ENCODE measurements around the gene PLAGL2.

The PLAGL2 gene

GRCh38 chr20:32231245-32231644 lies 23.7 kb upstream of the PLAGL2 start:
- FAIRE-seq, result no peak

DNA sequence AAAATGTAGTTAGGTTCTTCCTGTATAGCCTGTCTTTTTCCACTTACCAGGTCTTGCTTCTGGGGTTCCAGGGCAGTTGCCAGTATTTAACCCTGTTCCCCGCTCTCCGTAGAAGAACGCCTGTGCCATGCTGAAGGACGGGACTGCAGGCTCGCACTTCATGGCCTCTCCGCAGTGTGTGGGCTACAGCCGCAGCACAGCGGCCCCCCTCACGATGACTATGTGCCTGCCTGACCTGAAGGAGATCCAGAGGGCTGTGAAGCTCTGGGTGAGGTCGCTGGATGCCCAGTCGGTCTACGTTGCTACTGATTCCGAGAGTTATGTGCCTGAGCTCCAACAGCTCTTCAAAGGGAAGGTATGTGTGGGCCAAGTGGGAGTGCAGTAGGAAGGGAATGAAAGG lies 23.2 kb upstream of the PLAGL2 start:
- no peak for FAIRE-seq

DNA sequence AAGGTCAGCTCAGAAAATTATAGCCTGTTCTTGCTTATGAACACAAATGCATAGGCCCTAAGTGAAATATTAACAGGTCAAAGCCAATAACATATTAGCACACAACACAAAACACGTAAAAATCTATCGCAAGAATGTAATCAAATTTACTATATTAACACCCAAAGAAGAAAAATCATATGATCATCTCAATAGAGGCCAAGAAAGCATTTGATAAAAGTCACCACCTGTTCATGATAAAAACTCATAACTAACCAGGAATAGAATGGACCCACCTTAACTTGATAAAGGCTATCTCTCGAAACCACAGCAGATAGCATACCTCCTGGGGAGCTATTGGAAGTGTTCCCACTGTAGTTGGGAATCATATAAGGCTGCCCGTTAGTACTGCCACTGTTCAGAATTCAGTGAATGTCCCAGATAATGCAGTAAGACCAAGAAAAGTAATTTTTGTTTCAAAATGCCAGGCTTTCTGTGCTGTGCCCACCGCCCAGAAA lies 21.8 kb upstream of the PLAGL2 start:
- FAIRE-seq, result no peak

GRCh38 chr20:32227744-32228688 lies 20.5 kb upstream of the PLAGL2 start:
- FAIRE-seq, result no peak

DNA sequence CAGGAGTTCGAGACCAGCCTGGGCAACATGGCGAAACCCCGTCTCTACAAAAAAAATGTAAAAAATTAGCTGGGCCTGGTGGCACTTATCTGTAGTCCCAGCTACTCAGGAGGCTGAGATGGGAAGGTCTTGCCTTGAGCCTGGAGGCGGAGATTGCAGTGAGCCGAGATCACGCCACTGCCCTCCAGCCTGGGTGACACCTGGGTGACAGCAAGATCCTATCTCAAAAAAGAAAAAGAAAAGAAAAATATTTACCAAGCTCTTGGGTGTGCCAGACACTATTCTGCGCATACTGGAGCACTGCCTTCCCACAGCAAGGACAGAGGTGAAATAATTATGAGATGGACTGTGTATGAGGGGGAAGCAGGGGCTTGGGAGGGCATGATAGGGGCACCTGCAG lies 19.8 kb upstream of the PLAGL2 start:
- FAIRE-seq, result no peak

DNA sequence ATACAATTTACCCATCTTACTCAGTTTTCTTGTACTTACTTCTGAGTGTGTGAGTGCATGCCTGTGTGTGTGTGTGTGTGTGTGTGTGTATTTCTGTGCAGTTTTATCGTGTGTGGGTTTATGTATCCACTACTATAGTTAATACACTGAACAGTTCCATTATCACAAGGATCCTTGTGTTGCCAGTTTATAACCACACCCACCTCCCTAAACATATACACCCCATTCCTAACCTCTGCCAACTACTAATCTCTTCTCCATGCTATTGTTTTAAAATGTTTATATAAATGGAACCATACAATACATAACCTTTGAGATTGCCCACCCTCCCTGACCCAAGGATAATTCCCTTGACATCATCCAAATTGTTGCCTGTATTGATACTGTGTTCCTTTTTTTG lies 18.8 kb upstream of the PLAGL2 start:
- FAIRE-seq, result no peak

- FAIRE-seq, result no peak
Observed at GRCh38 chr20:32224463-32224862, 16.9 kb upstream of the PLAGL2 start.

DNA sequence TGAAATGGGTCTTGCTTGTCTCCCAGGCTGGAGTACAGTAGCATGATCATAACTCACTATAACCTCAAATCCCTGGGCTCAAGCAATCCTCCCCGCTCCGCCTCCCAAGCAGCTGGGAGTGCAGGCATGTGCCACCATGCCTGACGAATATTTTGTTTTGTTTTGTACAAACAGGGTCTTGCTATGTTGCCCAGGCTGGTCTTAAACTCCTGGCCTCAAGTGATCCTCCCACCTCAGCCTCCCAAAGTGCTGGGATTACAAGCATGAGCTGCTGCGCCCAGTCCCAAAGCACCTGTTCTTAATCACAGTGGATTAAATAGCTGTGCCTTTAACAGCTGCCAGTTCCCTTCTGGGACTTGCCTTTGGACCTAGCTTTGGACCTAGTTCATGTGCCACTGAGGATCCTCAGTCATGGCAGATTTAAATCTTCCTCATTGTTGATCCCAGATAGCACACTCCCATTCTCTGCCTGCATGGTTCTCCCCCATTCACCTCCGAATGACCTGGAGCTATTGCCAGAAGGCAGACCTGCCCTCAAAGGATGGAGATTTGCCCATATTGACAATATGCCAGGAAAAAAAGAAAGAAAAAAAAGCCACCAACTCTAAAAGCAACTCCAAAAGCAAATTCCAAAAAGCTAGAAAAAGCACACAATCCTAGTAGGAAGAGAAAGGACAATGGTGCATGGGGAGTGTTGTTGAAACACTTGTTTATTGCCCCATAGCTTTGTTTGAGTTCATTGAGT lies 10.8 kb upstream of the PLAGL2 start:
- no peak for FAIRE-seq

DNA sequence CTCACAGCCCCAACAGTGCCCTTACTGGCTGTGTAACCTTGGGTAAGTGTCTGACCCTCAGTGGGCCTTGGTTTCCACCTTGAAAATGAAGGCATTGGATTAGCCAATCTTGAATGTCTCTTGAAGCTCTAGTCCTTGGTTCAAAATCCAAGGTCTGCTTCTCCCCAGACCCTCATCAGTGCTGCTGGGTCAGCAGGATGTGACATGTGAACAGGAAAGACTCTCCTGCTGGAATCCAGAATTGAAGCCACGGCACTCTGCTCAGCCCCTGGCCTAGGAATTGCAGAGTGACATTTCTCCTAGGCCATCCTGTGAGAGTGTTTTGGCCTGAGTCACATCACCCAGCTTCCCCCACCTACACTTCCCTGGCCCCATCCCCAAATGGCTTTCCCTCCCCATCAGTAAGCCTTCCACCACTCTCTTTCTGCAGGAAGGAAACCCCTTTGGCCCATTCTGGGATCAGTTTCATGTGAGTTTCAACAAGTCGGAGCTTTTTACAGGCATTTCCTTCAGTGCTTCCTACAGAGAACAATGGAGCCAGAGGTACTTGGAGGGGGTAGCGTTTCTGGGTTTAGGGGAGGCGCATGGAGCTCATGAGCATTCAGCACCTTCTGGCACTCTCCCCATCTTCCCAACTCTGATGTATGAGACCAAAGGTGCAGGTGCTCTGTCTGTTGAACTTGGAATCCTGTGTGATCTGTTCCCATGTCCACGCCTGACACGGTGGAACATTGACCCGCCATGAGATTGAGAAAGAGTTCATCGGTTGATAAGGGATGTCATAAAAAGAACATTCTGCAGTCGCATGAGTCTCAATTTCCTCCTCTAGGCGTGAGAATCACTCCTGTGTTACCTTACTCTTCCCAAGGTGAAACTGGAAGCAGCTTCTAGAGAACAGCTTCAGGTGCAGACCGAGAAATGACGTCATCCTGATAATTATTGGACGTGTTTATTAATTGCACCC lies 8.9 kb upstream of the PLAGL2 start:
- no peak for FAIRE-seq

GRCh38 chr20:32215729-32216128 lies 8.2 kb upstream of the PLAGL2 start:
- FAIRE-seq, result no peak

DNA sequence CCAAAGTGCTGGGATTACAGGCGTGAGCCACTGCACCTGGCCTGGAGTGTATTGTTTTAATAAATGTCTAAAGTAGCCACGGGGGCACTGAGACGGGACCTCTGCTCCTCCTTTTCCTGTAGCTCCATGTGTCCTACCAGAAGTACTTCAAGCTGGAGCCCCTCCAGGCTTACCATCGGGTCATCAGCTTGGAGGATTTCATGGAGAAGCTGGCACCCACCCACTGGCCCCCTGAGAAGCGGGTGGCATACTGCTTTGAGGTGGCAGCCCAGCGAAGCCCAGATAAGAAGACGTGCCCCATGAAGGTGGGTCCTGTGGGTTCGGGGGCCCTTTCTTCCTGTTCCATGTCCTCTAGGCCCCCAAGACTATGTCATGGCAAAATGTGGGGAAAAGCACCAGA lies 7.6 kb upstream of the PLAGL2 start:
- no peak for FAIRE-seq

DNA sequence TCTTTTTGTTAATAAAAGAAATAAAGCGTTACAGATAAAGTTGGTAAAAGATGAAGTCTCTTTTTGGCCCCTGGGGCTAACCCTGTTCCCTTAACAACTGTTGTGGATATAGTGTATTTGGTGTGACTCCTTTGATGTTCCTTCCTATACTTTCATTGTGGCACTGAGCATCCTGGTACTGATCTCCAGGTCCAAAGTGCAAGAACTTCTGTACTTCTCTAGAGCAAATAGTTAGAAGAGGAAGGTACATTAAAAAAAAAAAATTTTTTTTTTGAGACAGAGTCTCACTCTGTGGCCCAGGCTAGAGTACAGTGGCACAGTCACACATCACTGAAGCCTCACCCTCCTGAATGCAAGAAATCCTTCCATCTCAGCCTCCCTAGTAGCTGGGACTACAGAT lies 6.3 kb upstream of the PLAGL2 start:
- no peak for FAIRE-seq

GRCh38 chr20:32209850-32210605 lies 2.5 kb upstream of the PLAGL2 start:
- FAIRE-seq, result no peak

- no peak for FAIRE-seq
Observed at GRCh38 chr20:32208499-32209154, 1.1 kb upstream of the PLAGL2 start.

- no peak for FAIRE-seq
Observed at GRCh38 chr20:32206760-32207625, 550 bp downstream of the PLAGL2 start.

DNA sequence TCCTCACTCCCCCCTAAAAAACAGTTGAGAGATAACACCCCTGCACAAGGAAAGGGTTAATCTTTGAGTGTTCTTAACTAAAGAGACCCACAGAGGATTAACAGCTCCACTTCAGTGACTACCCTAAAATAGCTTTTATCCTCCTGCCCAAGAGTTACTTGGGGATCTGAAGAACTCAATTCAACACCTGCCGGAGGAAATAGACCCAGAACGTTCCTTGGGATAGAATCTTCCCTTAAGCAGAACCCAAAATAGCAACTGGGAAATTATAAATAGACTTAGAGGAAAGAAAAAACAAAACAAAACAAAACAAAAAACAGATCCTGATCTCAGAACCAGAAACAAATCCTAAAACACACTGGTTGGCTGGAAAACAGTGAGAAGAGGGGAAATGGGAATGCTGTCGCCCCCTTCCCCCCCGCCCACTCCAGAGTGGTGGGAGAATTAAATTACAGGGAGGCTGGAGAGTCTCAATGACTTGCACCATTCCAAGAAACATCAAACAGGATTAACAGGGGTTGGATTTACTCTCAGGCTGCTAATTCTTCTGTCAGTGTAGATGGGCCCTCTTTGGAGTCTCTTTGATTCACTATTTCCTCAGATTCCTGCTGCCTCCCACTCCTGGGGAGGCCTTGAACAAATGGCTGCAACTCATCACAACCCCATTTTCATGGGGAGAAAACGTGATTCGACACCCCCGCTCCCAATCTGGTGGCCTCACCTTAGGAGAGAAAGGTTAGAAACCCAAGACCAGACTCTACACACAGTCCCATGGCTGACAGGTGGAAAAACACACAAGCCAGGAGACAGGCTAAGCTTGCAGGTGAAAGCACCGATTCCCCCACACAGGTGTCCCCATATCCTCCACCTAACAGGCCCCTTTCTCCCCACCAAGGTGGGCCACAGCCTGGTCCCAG lies 1.4 kb downstream of the PLAGL2 start:
- FAIRE-seq, result no peak

DNA sequence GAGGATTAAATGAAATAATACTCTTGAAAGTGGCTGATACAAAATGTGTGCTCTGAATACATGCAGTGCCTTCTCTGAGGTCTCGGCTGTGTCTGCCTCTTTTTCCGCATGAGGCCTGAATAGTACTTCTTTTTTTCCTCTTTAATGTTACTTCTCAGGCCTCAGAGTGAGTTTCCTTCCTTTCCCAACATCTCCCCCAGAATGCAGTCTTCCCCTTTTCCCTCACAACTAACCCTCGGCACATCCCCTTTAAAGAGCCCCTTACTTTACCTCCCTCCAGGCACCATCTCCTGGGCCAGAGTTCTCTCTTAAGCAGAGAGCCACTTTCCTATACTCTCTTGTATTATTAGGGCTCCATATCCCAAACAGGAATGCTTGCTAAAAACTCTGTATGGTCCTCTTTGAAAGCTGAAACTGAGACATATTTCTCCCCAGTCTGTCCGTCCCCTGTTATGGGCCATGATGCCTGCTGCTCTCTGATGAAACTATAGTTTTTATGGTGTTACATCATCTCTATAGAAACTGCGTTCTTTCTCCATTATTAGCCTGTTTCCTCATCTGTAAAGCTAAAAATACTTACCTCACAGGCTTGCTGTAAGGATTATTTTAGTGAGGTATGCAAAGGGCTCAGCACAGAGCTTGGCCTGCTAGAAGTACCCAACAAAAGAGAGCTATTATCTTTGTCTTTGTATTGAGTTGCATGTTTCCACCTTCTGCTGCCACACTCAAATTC lies 2.3 kb downstream of the PLAGL2 start:
- no peak for FAIRE-seq

All from G401.6 (cell line).